ENCODE measurements around the gene PDGFD.

- no peak for TF ChIP-seq CTCF (IDR thresholded peaks at IDR 0.05)
- no peak for TF ChIP-seq EP300 (IDR thresholded peaks at IDR 0.05)
- no peak for TF ChIP-seq POLR2A (IDR thresholded peaks at IDR 0.05)
Measured at GRCh38 chr11:103964390-103964789, 199.6 kb downstream of the PDGFD start.

Measured in tibial nerve (tissue), 4 donors.